Loucy (cell line): ENCODE measurements around the gene UBE2C.

Experiments used
- H2AFZ ChIP-seq: fragments of 200-600 bp; sonication (generic); 2 replicates; pipeline ENCODE4 v1.6.0; 2016; ENCODE audit warnings: antibody characterized with exemption, mild to moderate bottlenecking, low read length, moderate library complexity
- H3F3A ChIP-seq: fragments of 200-600 bp; 2 replicates; pipeline ENCODE4 v1.6.0; 2016; ENCODE audit warnings: antibody characterized with exemption, low read depth, mild to moderate bottlenecking
- H3K27me3 ChIP-seq: fragments of 200-600 bp; sonication (generic); 2 replicates; pipeline ENCODE4 v1.6.1; 2014; ENCODE audit warnings: low read length, mild to moderate bottlenecking; ENCODE audit not compliant: insufficient read depth, poor library complexity, severe bottlenecking
- H3K36me3 ChIP-seq: fragments of 200-600 bp; sonication (generic); 2 replicates; pipeline ENCODE4 v1.6.1; 2016; ENCODE audit warnings: low read length; ENCODE audit not compliant: insufficient read depth
- H3K4me1 ChIP-seq: fragments of 200-600 bp; sonication (generic); 2 replicates; pipeline ENCODE4 v1.5.1; 2014; ENCODE audit warnings: low read length, mild to moderate bottlenecking; ENCODE audit not compliant: insufficient read depth, poor library complexity, severe bottlenecking
- H3K4me2 ChIP-seq: fragments of 200-600 bp; sonication (generic); 2 replicates; pipeline ENCODE4 v1.6.0; 2014; ENCODE audit warnings: antibody characterized with exemption, low read length, low read depth, mild to moderate bottlenecking; ENCODE audit not compliant: poor library complexity, severe bottlenecking
- H3K4me3 ChIP-seq: fragments of 200-600 bp; sonication (generic); 2 replicates; pipeline ENCODE4 v1.5.1; 2014; ENCODE audit warnings: low read length, mild to moderate bottlenecking, mixed read lengths; ENCODE audit not compliant: poor library complexity, severe bottlenecking
- H3K79me2 ChIP-seq: fragments of 200-600 bp; sonication (generic); 2 replicates; pipeline ENCODE4 v1.6.1; 2014; ENCODE audit warnings: low read length; ENCODE audit not compliant: insufficient read depth
- H3K9ac ChIP-seq: fragments of 200-600 bp; sonication (generic); 2 replicates; pipeline ENCODE4 v1.6.0; 2014; ENCODE audit warnings: mild to moderate bottlenecking, low read depth, low read length, moderate library complexity; ENCODE audit not compliant: poor library complexity, severe bottlenecking
- H3K9me2 ChIP-seq: fragments of 200-600 bp; sonication (generic); replicated peaks from 2 replicates; pipeline ENCODE4 v1.6.1; 2016; ENCODE audit warnings: low read depth, low read length, mixed read lengths
- H3K9me3 ChIP-seq: fragments of 200-600 bp; sonication (generic); 2 replicates; pipeline ENCODE4 v1.6.1; 2014; ENCODE audit warnings: mild to moderate bottlenecking, antibody characterized with exemption, low read length, low read depth; ENCODE audit not compliant: insufficient read depth
- H4K20me1 ChIP-seq: fragments of 200-600 bp; sonication (generic); 2 replicates; pipeline ENCODE4 v1.6.0; 2014; ENCODE audit warnings: antibody characterized with exemption, low read length, mild to moderate bottlenecking; ENCODE audit not compliant: insufficient read depth, poor library complexity, severe bottlenecking
- EZH2phosphoT487 ChIP-seq: fragments of 200-600 bp; IDR thresholded peaks from 2 replicates; pipeline ENCODE4 v1.6.1; 2018; ENCODE audit warnings: antibody characterized with exemption, mild to moderate bottlenecking, moderate library complexity, borderline replicate concordance
- TF ChIP-seq, protein P1 (sequence below): fragments of 200-600 bp; sonication (generic); conservative IDR thresholded peaks from 2 replicates; pipeline ENCODE4 v1.5.1; 2014; ENCODE audit warnings: mild to moderate bottlenecking, antibody characterized with exemption, low read length

Gene UBE2C

DNA sequence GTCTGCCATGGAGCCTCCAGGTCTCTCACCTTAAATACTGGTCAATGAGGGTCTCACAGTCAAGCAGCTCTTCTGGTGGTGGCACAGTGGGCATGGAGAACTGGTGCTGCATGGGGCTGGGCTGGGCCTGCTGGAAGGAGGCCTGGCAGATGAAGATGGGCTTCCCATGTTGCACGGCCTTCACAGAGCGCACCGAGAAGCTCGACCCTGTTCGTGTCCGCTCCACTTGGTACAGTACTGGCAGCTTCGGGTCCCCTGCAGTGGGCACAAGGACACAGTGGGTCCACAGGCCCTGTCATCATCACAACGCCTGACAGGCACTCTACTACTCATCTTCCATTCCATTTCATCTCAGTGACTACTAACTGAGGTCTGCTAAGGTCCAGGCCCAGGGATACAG is 36.0 kb downstream of the UBE2C start:
- Histone ChIP-seq H3K9me2 (no peaks in the 10 kb centered on the region), H3K4me1 (no peaks in the 10 kb centered on the region), H3K36me3 (peaks cover 13% of the 10 kb centered on the region; the same call in 1 of the 2 replicates), H4K20me1 (no peaks in the 10 kb centered on the region), H3K4me3 (no peak overlapping the region), H3F3A (no peaks in the 10 kb centered on the region), H3K79me2 (no peaks in the 10 kb centered on the region), H3K9ac (no peak overlapping the region), H2AFZ (no peak overlapping the region), H3K4me2 (no peak overlapping the region), H3K9me3 (no peaks in the 10 kb centered on the region), H3K27me3 (no peaks in the 10 kb centered on the region)
- no peak for TF ChIP-seq EZH2phosphoT487
- TF ChIP-seq, protein P1, sequence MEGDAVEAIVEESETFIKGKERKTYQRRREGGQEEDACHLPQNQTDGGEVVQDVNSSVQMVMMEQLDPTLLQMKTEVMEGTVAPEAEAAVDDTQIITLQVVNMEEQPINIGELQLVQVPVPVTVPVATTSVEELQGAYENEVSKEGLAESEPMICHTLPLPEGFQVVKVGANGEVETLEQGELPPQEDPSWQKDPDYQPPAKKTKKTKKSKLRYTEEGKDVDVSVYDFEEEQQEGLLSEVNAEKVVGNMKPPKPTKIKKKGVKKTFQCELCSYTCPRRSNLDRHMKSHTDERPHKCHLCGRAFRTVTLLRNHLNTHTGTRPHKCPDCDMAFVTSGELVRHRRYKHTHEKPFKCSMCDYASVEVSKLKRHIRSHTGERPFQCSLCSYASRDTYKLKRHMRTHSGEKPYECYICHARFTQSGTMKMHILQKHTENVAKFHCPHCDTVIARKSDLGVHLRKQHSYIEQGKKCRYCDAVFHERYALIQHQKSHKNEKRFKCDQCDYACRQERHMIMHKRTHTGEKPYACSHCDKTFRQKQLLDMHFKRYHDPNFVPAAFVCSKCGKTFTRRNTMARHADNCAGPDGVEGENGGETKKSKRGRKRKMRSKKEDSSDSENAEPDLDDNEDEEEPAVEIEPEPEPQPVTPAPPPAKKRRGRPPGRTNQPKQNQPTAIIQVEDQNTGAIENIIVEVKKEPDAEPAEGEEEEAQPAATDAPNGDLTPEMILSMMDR = no peak

DNA sequence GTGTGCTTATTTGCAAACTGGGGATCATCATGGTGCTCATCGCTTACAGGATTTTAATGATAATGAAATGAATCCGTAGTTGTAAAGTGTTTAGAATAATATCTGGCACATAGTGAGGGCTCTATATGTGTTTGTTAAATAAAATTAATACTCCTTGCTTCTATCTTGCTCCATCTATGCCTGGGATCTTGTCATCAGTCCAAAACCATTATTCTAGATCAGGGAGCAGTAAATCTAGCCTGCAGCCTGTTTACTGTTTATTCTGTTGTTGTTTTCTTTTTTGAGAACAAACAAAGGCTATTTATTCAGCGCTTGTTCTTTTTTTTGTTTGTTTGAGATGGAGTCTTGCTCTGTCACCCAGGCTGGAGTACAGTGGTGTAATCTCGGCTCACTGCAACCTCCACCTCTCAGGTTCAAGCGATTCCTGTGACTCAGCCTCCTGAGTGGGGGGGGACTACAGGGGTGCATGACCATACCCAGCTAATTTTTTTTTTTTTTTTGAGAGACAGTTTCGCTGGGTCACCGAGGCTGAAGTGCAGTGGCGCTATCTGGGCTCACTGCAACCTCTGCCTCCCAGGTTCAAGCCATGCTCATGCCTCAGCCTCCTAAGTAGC is 36.6 kb downstream of the UBE2C start:
- no peaks in the 10 kb centered on the region for H3F3A ChIP-seq
- peaks cover 9% of the 10 kb centered on the region; the same call in 1 of the 2 replicates for H3K36me3 ChIP-seq
- H2AFZ ChIP-seq = no peak overlapping the region
- no peaks in the 10 kb centered on the region for H4K20me1 ChIP-seq
- no peak for TF ChIP-seq EZH2phosphoT487
- TF ChIP-seq, protein P1 = no peak
- H3K9me2 ChIP-seq = no peaks in the 10 kb centered on the region
- H3K9ac ChIP-seq = no peak overlapping the region
- no peaks in the 10 kb centered on the region for H3K79me2 ChIP-seq
- no peaks in the 10 kb centered on the region for H3K4me1 ChIP-seq
- no peaks in the 10 kb centered on the region for H3K9me3 ChIP-seq
- H3K27me3 ChIP-seq = no peaks in the 10 kb centered on the region
- H3K4me2 ChIP-seq = no peak overlapping the region
- H3K4me3 ChIP-seq = no peak overlapping the region

DNA sequence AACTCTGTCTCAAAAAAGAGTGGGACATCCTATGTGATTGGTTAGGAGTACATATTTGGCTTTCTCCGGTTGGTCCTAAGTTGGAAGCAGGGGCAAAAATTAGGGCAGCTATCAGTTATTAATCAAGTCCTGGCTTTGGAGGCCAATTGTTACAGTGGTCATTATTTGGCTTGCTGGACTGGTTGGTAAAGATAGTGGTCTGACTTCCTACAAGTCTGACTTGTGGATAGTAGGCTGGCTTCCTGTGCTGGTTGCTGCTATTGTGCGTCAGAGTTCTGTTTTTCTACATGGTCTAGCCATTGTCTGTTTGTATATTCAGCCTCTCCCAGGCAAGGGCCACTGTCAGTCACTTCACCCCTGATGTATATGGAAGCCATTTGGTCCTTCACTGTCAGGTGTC is 37.8 kb downstream of the UBE2C start:
- Histone ChIP-seq H3K9me3 (no peaks in the 10 kb centered on the region), H3K4me2 (no peak overlapping the region), H3K4me3 (no peak overlapping the region), H3F3A (no peaks in the 10 kb centered on the region), H4K20me1 (no peaks in the 10 kb centered on the region), H2AFZ (no peak overlapping the region), H3K9ac (no peak overlapping the region), H3K9me2 (no peaks in the 10 kb centered on the region), H3K79me2 (peaks cover 9% of the 10 kb centered on the region; the same call in 1 of the 2 replicates), H3K36me3 (peaks cover 8% of the 10 kb centered on the region; the same call in 1 of the 2 replicates), H3K27me3 (no peaks in the 10 kb centered on the region), H3K4me1 (peaks cover 7% of the 10 kb centered on the region)
- no peak for TF ChIP-seq EZH2phosphoT487
- TF ChIP-seq, protein P1 = no peak
